COR-L47 (cell line): Measurements from ENCODE around the gene GFOD2.

Source experiments
- DNase-seq: peaks from one replicate; lab custom pipeline; 2025; lab: John Stamatoyannopoulos, UW

The GFOD2 gene

GRCh38 chr16:67672306-67672705 is 46.8 kb downstream of the GFOD2 start:
- DNase-seq, result no peak

GRCh38 chr16:67669499-67670101 is 49.5 kb downstream of the GFOD2 start:
- no peak for DNase-seq

GRCh38 chr16:67668495-67669157 is 50.5 kb downstream of the GFOD2 start:
- no peak for DNase-seq

GRCh38 chr16:67667817-67668494 is 51.2 kb downstream of the GFOD2 start:
- DNase-seq, result peak; percentile 90

GRCh38 chr16:67667453-67667816 is 51.7 kb downstream of the GFOD2 start:
- no peak for DNase-seq

GRCh38 chr16:67666559-67667452 is 52.3 kb downstream of the GFOD2 start, which contains the start of the genes C16orf86 and ENKD1:
TSS of gene C16orf86 (plus strand) at chr16:67666814. CDS start at chr16:67666971, 157 bp downstream.
TSS of gene ENKD1 (minus strand) at chr16:67666750. CDS start at chr16:67666442, 308 bp downstream.
- peak; percentile 81 for DNase-seq

- DNase-seq, result no peak
Observed at GRCh38 chr16:67666032-67666551, 53.0 kb downstream of the GFOD2 start.

GRCh38 chr16:67665598-67665997 is 53.5 kb downstream of the GFOD2 start:
- DNase-seq, result no peak

GRCh38 chr16:67664871-67665270 is 54.2 kb downstream of the GFOD2 start:
- no peak for DNase-seq

GRCh38 chr16:67664258-67664657 is 54.9 kb downstream of the GFOD2 start:
- no peak for DNase-seq

GRCh38 chr16:67663877-67664222 is 55.3 kb downstream of the GFOD2 start:
- no peak for DNase-seq

- DNase-seq, result no peak
Observed at GRCh38 chr16:67663151-67663876, 55.8 kb downstream of the GFOD2 start.

GRCh38 chr16:67662653-67663010 is 56.5 kb downstream of the GFOD2 start:
- DNase-seq, result no peak

- no peak for DNase-seq
Observed at GRCh38 chr16:67661886-67662652, 57.0 kb downstream of the GFOD2 start.

GRCh38 chr16:67661101-67661761 is 57.9 kb downstream of the GFOD2 start:
- DNase-seq, result no peak

GRCh38 chr16:67660564-67661028 is 58.5 kb downstream of the GFOD2 start, which contains the start of gene PARD6A:
TSS of gene PARD6A (plus strand) at chr16:67660960. CDS start at chr16:67661039, 79 bp downstream.
- peak; percentile 98 for DNase-seq

GRCh38 chr16:67659675-67660563 is 59.2 kb downstream of the GFOD2 start, which contains the start of gene ACD:
TSS of gene ACD (minus strand) at chr16:67660260. CDS start at chr16:67660220, 40 bp downstream.
- DNase-seq, result peak; percentile 89

GRCh38 chr16:67658849-67659674 is 60.1 kb downstream of the GFOD2 start:
- no peak for DNase-seq
